KOPT-K1 (cell line): ENCODE data around the gene CGAS.
"Not testable (repeated sequence)": the region's sequence is repeated elsewhere in the genome, so short reads cannot be mapped to it uniquely, and the experiment has no call there.

Experiments
- H3K27ac ChIP-seq: fragments of 200-600 bp; sonication (generic); 2 replicates; pipeline ENCODE4 v1.5.1; 2016; ENCODE audit warnings: antibody characterized with exemption, mild to moderate bottlenecking, low read depth, low read length; ENCODE audit not compliant: poor library complexity, severe bottlenecking
- H3K36me3 ChIP-seq: fragments of 200-600 bp; sonication (generic); 2 replicates; pipeline ENCODE4 v1.5.1; 2017; ENCODE audit warnings: antibody characterized with exemption, mild to moderate bottlenecking, low read length, moderate library complexity; ENCODE audit not compliant: insufficient read depth
- H3K9me3 ChIP-seq: fragments of 200-600 bp; sonication (generic); 2 replicates; pipeline ENCODE4 v1.5.1; 2017; ENCODE audit warnings: antibody characterized with exemption, low read length, mild to moderate bottlenecking; ENCODE audit not compliant: insufficient read depth, poor library complexity, severe bottlenecking

Gene CGAS

GRCh38 chr6:73452107-73452461 is at the start of gene CGAS:
Gene CGAS, minus strand, starts transcription at chr6:73452297. Its CDS starts 116 bp downstream, at chr6:73452181.
- Histone ChIP-seq H3K9me3 (peaks cover 14% of the 10 kb centered on the region), H3K36me3 (no peaks in the 10 kb centered on the region), H3K27ac (no peak within 1 kb of the TSS)

GRCh38 chr6:73497915-73498314 is 45.8 kb upstream of the CGAS start:
- Histone ChIP-seq H3K27ac (no peak overlapping the region), H3K9me3 (no peaks in the 10 kb centered on the region), H3K36me3 (peaks cover 97% of the 10 kb centered on the region)

- H3K9me3 ChIP-seq: peaks cover 9% of the 10 kb centered on the region
- H3K27ac ChIP-seq: no peak overlapping the region
- peaks cover 88% of the 10 kb centered on the region for H3K36me3 ChIP-seq
These were observed 39.3 kb upstream of the CGAS start for GRCh38 chr6:73491377-73491776.

- Histone ChIP-seq H3K27ac (no peak overlapping the region), H3K9me3 (peaks cover 9% of the 10 kb centered on the region), H3K36me3 (peaks cover 92% of the 10 kb centered on the region)
These were observed 35.4 kb upstream of the CGAS start for GRCh38 chr6:73487473-73487872.

GRCh38 chr6:73484438-73484837 is 32.3 kb upstream of the CGAS start:
- H3K9me3 ChIP-seq: peaks cover 5% of the 10 kb centered on the region
- peaks cover 99% of the 10 kb centered on the region for H3K36me3 ChIP-seq
- H3K27ac ChIP-seq: no peak overlapping the region

GRCh38 chr6:73481969-73482368 is 29.9 kb upstream of the CGAS start:
- H3K36me3 ChIP-seq: peaks cover 100% of the 10 kb centered on the region
- H3K9me3 ChIP-seq: no peaks in the 10 kb centered on the region
- no peak overlapping the region for H3K27ac ChIP-seq

- no peak overlapping the region for H3K27ac ChIP-seq
- no peaks in the 10 kb centered on the region for H3K9me3 ChIP-seq
- peaks cover 100% of the 10 kb centered on the region for H3K36me3 ChIP-seq
These were observed 25.3 kb upstream of the CGAS start for GRCh38 chr6:73477407-73477806.

- H3K9me3 ChIP-seq: no peaks in the 10 kb centered on the region
- H3K36me3 ChIP-seq: peaks cover 100% of the 10 kb centered on the region
- H3K27ac ChIP-seq: no peak overlapping the region
These were observed 24.6 kb upstream of the CGAS start for GRCh38 chr6:73476723-73477122.

- H3K9me3 ChIP-seq: no peaks in the 10 kb centered on the region
- H3K27ac ChIP-seq: no peak overlapping the region
- peaks cover 96% of the 10 kb centered on the region for H3K36me3 ChIP-seq
These were observed 19.7 kb upstream of the CGAS start for GRCh38 chr6:73471686-73472290.

- H3K9me3 ChIP-seq: no peaks in the 10 kb centered on the region
- H3K36me3 ChIP-seq: peaks cover 29% of the 10 kb centered on the region
- H3K27ac ChIP-seq: peak within 1 kb of the TSS; percentile 90
These were observed 9.6 kb upstream of the CGAS start, which contains the start of gene MTO1 for GRCh38 chr6:73461537-73462350. Gene MTO1, plus strand, starts transcription at chr6:73461737. Its CDS starts 118 bp downstream, at chr6:73461855.

GRCh38 chr6:73460056-73460455 is 8.0 kb upstream of the CGAS start:
- peaks cover 12% of the 10 kb centered on the region for H3K36me3 ChIP-seq
- H3K9me3 ChIP-seq: no peaks in the 10 kb centered on the region
- peak overlapping the region; percentile 90 for H3K27ac ChIP-seq

- Histone ChIP-seq H3K27ac (peak overlapping the region; percentile 47), H3K36me3 (peaks cover 10% of the 10 kb centered on the region)
These were observed 7.4 kb upstream of the CGAS start for GRCh38 chr6:73459474-73459873.

GRCh38 chr6:73455865-73456629 is 4.0 kb upstream of the CGAS start:
- Histone ChIP-seq H3K36me3 (no peaks in the 10 kb centered on the region), H3K27ac (no peak overlapping the region)

More at GRCh38 chr6:73459474-73459873, 7.4 kb upstream of the CGAS start:
- H3K9me3 ChIP-seq: not testable (repeated sequence)

GRCh38 chr6:73451223-73452106 is 632 bp downstream of the CGAS start:
- H3K9me3 ChIP-seq: peaks cover 14% of the 10 kb centered on the region
- no peaks in the 10 kb centered on the region for H3K36me3 ChIP-seq
- no peak overlapping the region for H3K27ac ChIP-seq

More at GRCh38 chr6:73455865-73456629, 4.0 kb upstream of the CGAS start:
- peaks cover 13% of the 10 kb centered on the region for H3K9me3 ChIP-seq
